ENCODE data around the gene FAM221A. TPM values are rescaled to one million over a fixed set of nuclear protein-coding genes. Genes with fewer than 3 reads are reported as not detected.
A peak's percentile ranks its signal among the peaks of the same experiment; 100 is the strongest.

FAM221A gene
- total and polyA plus RNA-seq, 2 of the 8 experiments (the other 6 are each of a cell fraction or from before 2014, with no cell fraction given), result 21.5 to 39.0 TPM

GRCh38 chr7:23679898-23680413 lies at the start of gene FAM221A (continued):
- no peak for TF ChIP-seq KDM1A (IDR thresholded peaks at IDR 0.05; ENCODE audit: borderline replicate concordance, low read length)
- peak; percentile 48 for TF ChIP-seq TAF7 (optimal IDR thresholded peaks at IDR 0.05; ENCODE audit: borderline replicate concordance, low read depth, low read length)
- no peak for TF ChIP-seq ATF2 (IDR thresholded peaks at IDR 0.05; ENCODE audit: low read length)
- TF ChIP-seq CTCF (IDR thresholded peaks at IDR 0.05; ENCODE audit: control extremely low read depth in 1 of 3, insufficient read depth in 1 of 3, low read depth in 1 of 3, low read length in 3 of 3), result peak; percentile 71 to 79 (median 76)
- no peak for TF ChIP-seq SP1 (IDR thresholded peaks at IDR 0.05; ENCODE audit: low read depth, low read length)
- no peak for TF ChIP-seq ZNF274 (IDR thresholded peaks at IDR 0.05; ENCODE audit: borderline replicate concordance, extremely low read depth, low read length)
- TF ChIP-seq ASH2L (IDR thresholded peaks at IDR 0.05; ENCODE audit: low read length), result no peak
- peak; percentile 59; the same call in 1 of the 2 replicates for TF ChIP-seq TAF1 (IDR thresholded peaks at IDR 0.05; ENCODE audit: low read depth, low read length)

All from H1 (cell line).